H9 (cell line): ENCODE results near the gene TMEM114. TPM values are rescaled to one million over a fixed set of nuclear protein-coding genes. Genes with fewer than 3 reads are reported as not detected.

Source experiments
- DNase-seq: peaks from one replicate; pipeline ENCODE4 v3.0.0-alpha.2; 2017
- H2AFZ ChIP-seq: one replicate; pipeline ENCODE4 v1.6.1; 2013; ENCODE audit warnings: mild to moderate bottlenecking, low read length, control low read depth, moderate library complexity
- H2AK5ac ChIP-seq: 2 replicates; pipeline ENCODE4 v1.6.1; 2013; ENCODE audit warnings: low read length, control low read depth, mixed read lengths; ENCODE audit not compliant: insufficient read length
- H2BK120ac ChIP-seq: one replicate; pipeline ENCODE4 v1.6.1; 2013; ENCODE audit warnings: low read depth, mild to moderate bottlenecking, low read length, control low read depth, inconsistent platforms; ENCODE audit not compliant: poor library complexity, severe bottlenecking
- H2BK12ac ChIP-seq: 2 replicates; pipeline ENCODE4 v1.6.1; 2013; ENCODE audit warnings: low read length, control low read depth, mixed read lengths, low read depth; ENCODE audit not compliant: insufficient read length
- H2BK15ac ChIP-seq: 2 replicates; pipeline ENCODE4 v1.6.1; 2013; ENCODE audit warnings: low read depth, low read length, control low read depth
- H2BK20ac ChIP-seq: one replicate; pipeline ENCODE4 v1.6.1; 2013; ENCODE audit warnings: low read depth, mild to moderate bottlenecking, low read length, control low read depth, inconsistent platforms; ENCODE audit not compliant: poor library complexity, severe bottlenecking
- H2BK5ac ChIP-seq: 2 replicates; pipeline ENCODE4 v1.6.1; 2013; ENCODE audit warnings: low read length, control low read depth, mixed read lengths; ENCODE audit not compliant: insufficient read length
- H3K14ac ChIP-seq: 2 replicates; pipeline ENCODE4 v1.6.1; 2013; ENCODE audit warnings: low read length, control low read depth; ENCODE audit not compliant: insufficient read depth
- H3K18ac ChIP-seq: 2 replicates; pipeline ENCODE4 v1.6.1; 2013; ENCODE audit warnings: low read depth, mild to moderate bottlenecking, mixed read lengths, low read length, control low read depth; ENCODE audit not compliant: insufficient read length
- H3K23ac ChIP-seq: 2 replicates; pipeline ENCODE4 v1.6.1; 2013; ENCODE audit warnings: low read length, control low read depth, mixed read lengths, low read depth; ENCODE audit not compliant: insufficient read length
- H3K23me2 ChIP-seq: 2 replicates; pipeline ENCODE4 v1.6.1; 2013; ENCODE audit warnings: low read depth, mild to moderate bottlenecking, mixed read lengths, low read length, control low read depth; ENCODE audit not compliant: insufficient read length, poor library complexity, severe bottlenecking
- H3K27ac ChIP-seq: 2 replicates; pipeline ENCODE4 v1.5.1; 2013; ENCODE audit warnings: low read length, control low read depth, mixed read lengths, low read depth; ENCODE audit not compliant: insufficient read length
- H3K27me3 ChIP-seq: 2 replicates; pipeline ENCODE4 v1.6.1; 2013; ENCODE audit warnings: low read length, control low read depth, inconsistent platforms; ENCODE audit not compliant: insufficient read depth
- H3K4ac ChIP-seq: 2 replicates; pipeline ENCODE4 v1.6.1; 2013; ENCODE audit warnings: low read depth, mild to moderate bottlenecking, control low read depth, inconsistent platforms, low read length, moderate library complexity
- H3K4me1 ChIP-seq: 2 replicates; pipeline ENCODE4 v1.6.1; 2013; ENCODE audit warnings: low read length, control low read depth, inconsistent platforms; ENCODE audit not compliant: insufficient read depth
- H3K4me2 ChIP-seq: 2 replicates; pipeline ENCODE4 v1.6.1; 2013; ENCODE audit warnings: low read length, control low read depth, mixed read lengths; ENCODE audit not compliant: insufficient read length, insufficient read depth
- H3K56ac ChIP-seq: 2 replicates; pipeline ENCODE4 v1.6.1; 2013; ENCODE audit warnings: low read depth, mild to moderate bottlenecking, mixed read lengths, low read length, control low read depth; ENCODE audit not compliant: insufficient read length
- H3K79me1 ChIP-seq: 2 replicates; pipeline ENCODE4 v1.6.1; 2013; ENCODE audit warnings: low read depth, mild to moderate bottlenecking, moderate library complexity, low read length, control low read depth, inconsistent platforms; ENCODE audit not compliant: insufficient read depth, poor library complexity, severe bottlenecking
- H3K79me2 ChIP-seq: 2 replicates; pipeline ENCODE4 v1.6.1; 2013; ENCODE audit warnings: low read length, control low read depth, inconsistent platforms; ENCODE audit not compliant: insufficient read depth
- H3K9ac ChIP-seq: 2 replicates; pipeline ENCODE4 v1.6.1; 2013; ENCODE audit warnings: low read length, control low read depth, mixed read lengths; ENCODE audit not compliant: insufficient read length; ENCODE audit errors: extremely low read depth
- H3K9me3 ChIP-seq: one replicate; pipeline ENCODE4 v1.6.1; 2013; ENCODE audit warnings: low read depth, low read length, inconsistent platforms; ENCODE audit not compliant: control insufficient read depth
- H3T11ph ChIP-seq: one replicate; pipeline ENCODE4 v1.6.1; 2013; ENCODE audit warnings: mild to moderate bottlenecking, low read length, control low read depth, inconsistent platforms
- H4K20me1 ChIP-seq: one replicate; pipeline ENCODE4 v1.6.1; 2013; ENCODE audit not compliant: control insufficient read depth, insufficient read length, insufficient read depth
- H4K5ac ChIP-seq: 2 replicates; pipeline ENCODE4 v1.6.1; 2013; ENCODE audit warnings: low read depth, mild to moderate bottlenecking, mixed read lengths, low read length, control low read depth; ENCODE audit not compliant: insufficient read length
- H4K8ac ChIP-seq: replicated peaks from 2 replicates; pipeline ENCODE4 v1.6.1; 2013; ENCODE audit warnings: low read length, control low read depth, mixed read lengths, low read depth; ENCODE audit not compliant: insufficient read length
- H4K91ac ChIP-seq: 2 replicates; pipeline ENCODE4 v1.6.1; 2013; ENCODE audit warnings: low read depth, mild to moderate bottlenecking, moderate library complexity, mixed read lengths, low read length, control low read depth; ENCODE audit not compliant: insufficient read length
- H3K27ac Mint-ChIP-seq, 3 experiments: 2 replicates in 2 of 3; 3 replicates in 1 of 3; pipeline ENCODE4 v1.8.0; 2020 to 2021; ENCODE audit warnings: mixed read lengths in 3 of 3, mild to moderate bottlenecking in 1 of 3, moderate library complexity in 1 of 3
- H3K27me3 Mint-ChIP-seq: 2 replicates; pipeline ENCODE4 v1.8.0; 2021; ENCODE audit warnings: low read depth, mild to moderate bottlenecking, moderate library complexity, mixed read lengths
- H3K36me3 Mint-ChIP-seq, 3 experiments: 2 replicates in 2 of 3; 3 replicates in 1 of 3; pipeline ENCODE4 v1.8.0; 2020 to 2021; ENCODE audit warnings: low read depth in 3 of 3, mixed read lengths in 3 of 3; ENCODE audit not compliant: insufficient read depth in 1 of 3
- H3K4me1 Mint-ChIP-seq, 2 experiments: 2 replicates each; pipeline ENCODE4 v1.8.0; 2020; ENCODE audit warnings: mixed read lengths in 2 of 2
- H3K4me3 Mint-ChIP-seq, 2 experiments: 2 replicates in 1 of 2; 3 replicates in 1 of 2; pipeline ENCODE4 v1.8.0; 2020 to 2021; ENCODE audit warnings: mild to moderate bottlenecking in 2 of 2, mixed read lengths in 2 of 2, moderate library complexity in 1 of 2
- H3K9me3 Mint-ChIP-seq, 2 experiments: 2 replicates in 1 of 2; 3 replicates in 1 of 2; pipeline ENCODE4 v1.8.0; 2020; ENCODE audit warnings: mild to moderate bottlenecking in 2 of 2, mixed read lengths in 2 of 2, moderate library complexity in 1 of 2
- CTCF ChIP-seq: fragments of 200-600 bp; sonication (generic); conservative IDR thresholded peaks from 3 replicates; pipeline ENCODE4 v1.8.0; 2021; ENCODE audit warnings: antibody characterized with exemption, mild to moderate bottlenecking
- WGBS: extraction: QIAGEN DNeasy Blood & Tissue Kit; methylation state at CpG from one replicate; pipeline ENCODE4 v1.1.7; 2013; ENCODE audit warnings: missing lambda C conversion rate, low lambda C conversion rate, mixed read lengths; ENCODE audit not compliant: insufficient read length; ENCODE audit errors: extremely low coverage; 5-methylcytosine and 5-hydroxymethylcytosine counted together
- total RNA-seq: library from RNA; stranded (reverse); gene quantifications from 2 replicates; pipeline ENCODE4 v1.2.1, GENCODE V29; 2021

The TMEM114 gene
- total RNA-seq, 1 experiment from 2014 or later, result 0.33 TPM

- Histone ChIP-seq H3K14ac (no peak overlapping the region), H3K18ac (no peak overlapping the region), H2BK5ac (no peak overlapping the region), H2BK12ac (no peak overlapping the region), H3K79me2 (no peaks in the 10 kb centered on the region), H2BK120ac (no peak overlapping the region), H2AK5ac (no peak overlapping the region), H2AFZ (no peak overlapping the region), H3T11ph (no peak overlapping the region), H3K27me3 (no peaks in the 10 kb centered on the region), H2BK20ac (no peak overlapping the region), H3K9me3 (no peaks in the 10 kb centered on the region), H3K9ac (no peak overlapping the region), H2BK15ac (no peak overlapping the region), H3K27ac (no peak overlapping the region), H4K5ac (no peak overlapping the region), H3K56ac (no peak overlapping the region), H3K23me2 (no peaks in the 10 kb centered on the region), H4K8ac (no peak overlapping the region), H3K4ac (no peak overlapping the region), H3K4me1 (no peaks in the 10 kb centered on the region), H4K20me1 (no peaks in the 10 kb centered on the region), H3K79me1 (no peaks in the 10 kb centered on the region), H4K91ac (no peak overlapping the region), H3K23ac (no peak overlapping the region), H3K4me2 (no peak overlapping the region)
- no CpG with 5 or more reads among the region's 4 CpGs for WGBS
- Mint-ChIP-seq H3K9me3 (peaks cover 0 to 3% of the 10 kb centered on the region in 2 experiments; a peak in 2 of 5 replicates), H3K36me3 (no peaks in the 10 kb centered on the region; a peak in 1 of 7 replicates), H3K4me1 (peaks cover 4 to 7% of the 10 kb centered on the region in 2 experiments; a peak in 3 of 4 replicates), H3K27ac (no peak overlapping the region; a peak in 1 of 7 replicates), H3K4me3 (no peak overlapping the region), H3K27me3 (peaks cover 28% of the 10 kb centered on the region)
- DNase-seq, result no peak
- no peak for TF ChIP-seq CTCF
Measured at GRCh38 chr16:8611122-8611521, 20.8 kb upstream of the TMEM114 start.
